Vagina (tissue), 2 donors: Measurements from ENCODE around the gene VPS13C. TPM values are rescaled to one million over a fixed set of nuclear protein-coding genes. Genes with fewer than 3 reads are reported as not detected.

Source experiments
- DNase-seq, 2 donors: peaks; one replicate each; pipeline ENCODE4 v3.0.0-alpha.2; 2017; ENCODE audit errors: extremely low spot score in 2 of 2
- H3K27ac ChIP-seq: fragments of 200-600 bp; sonication (generic); one replicate; pipeline ENCODE4 v1.5.1; 2019
- H3K27me3 ChIP-seq: fragments of 200-600 bp; sonication (generic); one replicate; pipeline ENCODE4 v1.5.1; 2019
- H3K36me3 ChIP-seq, 2 donors: fragments of 200-600 bp; sonication (generic); one replicate each; pipeline ENCODE4 v1.5.1; 2017 to 2019
- H3K4me1 ChIP-seq: fragments of 200-600 bp; sonication (generic); one replicate; pipeline ENCODE4 v1.5.1; 2019
- H3K4me3 ChIP-seq, 2 donors: fragments of 200-600 bp; sonication (generic); 1 replicate in 1 of 2; 2 replicates in 1 of 2; pipeline ENCODE4 v1.5.1; 2016 to 2019
- H3K9me3 ChIP-seq: fragments of 200-600 bp; sonication (generic); one replicate; pipeline ENCODE4 v1.5.1; 2019
- CTCF ChIP-seq, 3 experiments: fragments of 450-650 bp in 2 of 3; fragments of 200-600 bp in 1 of 3; sonication (generic) in 1 of 3; IDR thresholded peaks; one replicate each; pipeline ENCODE4 v1.5.1; 2017 to 2019; ENCODE audit warnings: antibody characterized with exemption in 3 of 3, mild to moderate bottlenecking in 2 of 3, moderate library complexity in 2 of 3
- POLR2A ChIP-seq, 2 donors: fragments of 450-650 bp; IDR thresholded peaks; one replicate each; pipeline ENCODE4 v1.6.1; 2017; ENCODE audit warnings: antibody characterized with exemption in 2 of 2, mild to moderate bottlenecking in 2 of 2, moderate library complexity in 2 of 2
- POLR2AphosphoS5 ChIP-seq, 2 donors: sonication (generic); formaldehyde crosslinking; IDR thresholded peaks; one replicate each; pipeline ENCODE4 v1.9.0; 2017; ENCODE audit warnings: antibody characterized with exemption in 2 of 2, mild to moderate bottlenecking in 2 of 2, low read depth in 1 of 2; ENCODE audit not compliant: insufficient read depth in 1 of 2
- intact Hi-C: fragments of 100-400 bp; cut with DNase I; formaldehyde crosslinking; loops from one replicate; pipeline ENCODE4 v1.15.1; 2023
- total RNA-seq: library from RNA; depleted of rRNA; stranded (reverse); fragments of >200 nt; gene quantifications from one replicate; pipeline ENCODE4 v1.2.3, GENCODE V29; 2016

Gene VPS13C
- total RNA-seq, 1 donor from 2014 or later: 52.5 TPM

- Histone ChIP-seq H3K9me3 (no peaks in the 10 kb centered on the region), H3K4me1 (no peaks in the 10 kb centered on the region), H3K27ac (no peak overlapping the region), H3K4me3 (no peak overlapping the region), H3K36me3 (peaks cover 0 to 16% of the 10 kb centered on the region in 2 donors), H3K27me3 (no peaks in the 10 kb centered on the region)
- DNase-seq: no peak
- intact Hi-C loops: no loop called here
- TF ChIP-seq POLR2A (IDR thresholded peaks at IDR 0.05) (no peak), CTCF (IDR thresholded peaks at IDR 0.05) (no peak), POLR2AphosphoS5 (IDR thresholded peaks at IDR 0.05; ENCODE audit: insufficient read depth in 1 of 2, low read depth in 1 of 2) (no peak)
These were observed 77.2 kb downstream of the VPS13C start for GRCh38 chr15:61983081-61983480.

DNA sequence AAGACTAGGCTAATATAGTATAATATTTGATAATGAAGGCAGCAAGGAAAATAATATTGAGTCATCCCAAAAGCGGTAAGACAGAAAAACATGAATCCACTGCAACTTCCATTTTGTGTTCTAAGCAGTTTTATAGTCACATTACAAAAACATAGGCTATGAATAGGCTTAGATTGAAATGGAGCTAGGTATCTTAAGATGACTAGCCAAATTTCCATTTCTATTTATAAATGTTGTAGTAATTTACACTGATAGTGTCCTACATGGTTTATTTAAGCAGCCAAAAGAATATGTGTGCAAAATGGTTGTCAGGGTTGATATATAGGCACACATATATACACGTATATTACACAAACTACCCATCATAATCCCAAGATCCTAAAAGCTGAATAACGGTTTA is 82.0 kb downstream of the VPS13C start:
- DNase-seq: no peak
- peaks cover 0 to 24% of the 10 kb centered on the region in 2 donors for H3K36me3 ChIP-seq
- H3K9me3 ChIP-seq: no peaks in the 10 kb centered on the region
- intact Hi-C loops: no loop called here
- no peak overlapping the region for H3K4me3 ChIP-seq
- no peak overlapping the region for H3K27ac ChIP-seq
- no peak for TF ChIP-seq POLR2AphosphoS5 (IDR thresholded peaks at IDR 0.05; ENCODE audit: insufficient read depth in 1 of 2, low read depth in 1 of 2)
- no peak for TF ChIP-seq CTCF (IDR thresholded peaks at IDR 0.05)
- H3K27me3 ChIP-seq: no peaks in the 10 kb centered on the region
- H3K4me1 ChIP-seq: no peaks in the 10 kb centered on the region

DNA sequence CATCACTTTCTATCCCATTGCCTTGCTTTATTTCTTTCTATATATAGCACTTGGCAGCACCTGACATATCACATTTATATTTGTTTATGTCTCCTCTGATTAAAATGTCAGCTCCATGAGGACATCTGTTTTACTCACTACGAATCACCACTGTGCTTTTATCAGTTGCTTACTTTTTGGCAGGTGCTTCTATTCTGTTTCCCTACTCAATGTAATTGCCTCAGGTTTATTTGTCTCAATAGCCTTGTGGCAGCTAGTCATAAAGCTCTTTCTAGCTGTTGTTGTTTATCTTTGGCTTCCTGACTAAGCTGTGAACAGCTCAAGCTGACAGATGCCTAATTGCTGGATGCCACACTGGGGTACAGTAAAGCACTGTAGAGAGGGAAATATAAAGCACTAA is 85.5 kb downstream of the VPS13C start:
- Histone ChIP-seq H3K4me1 (no peaks in the 10 kb centered on the region), H3K9me3 (no peaks in the 10 kb centered on the region), H3K27me3 (no peaks in the 10 kb centered on the region), H3K36me3 (peaks cover 0 to 29% of the 10 kb centered on the region in 2 donors), H3K27ac (no peak overlapping the region), H3K4me3 (no peak overlapping the region)
- intact Hi-C loops: no loop called here
- no peak for DNase-seq
- TF ChIP-seq POLR2AphosphoS5 (IDR thresholded peaks at IDR 0.05; ENCODE audit: insufficient read depth in 1 of 2, low read depth in 1 of 2) (no peak), POLR2A (IDR thresholded peaks at IDR 0.05) (no peak), CTCF (IDR thresholded peaks at IDR 0.05) (no peak)

DNA sequence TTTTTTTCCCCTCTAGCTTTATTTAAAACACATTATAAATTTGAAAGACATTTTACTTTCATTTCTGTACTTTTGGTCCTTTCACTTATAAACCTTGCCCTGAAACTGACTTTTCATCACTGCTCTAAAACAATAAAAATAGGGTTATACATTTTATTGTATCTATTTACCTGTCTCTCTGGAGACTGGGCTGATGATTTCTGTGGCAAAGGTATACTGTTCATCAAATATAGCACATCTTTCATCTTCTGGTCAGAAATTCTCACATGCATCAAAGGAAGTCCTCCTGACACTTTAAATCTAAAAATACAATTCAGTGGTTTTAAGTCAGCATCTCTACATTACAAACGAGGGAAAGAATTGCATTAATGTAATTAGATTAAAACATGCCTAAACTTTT is 86.1 kb downstream of the VPS13C start:
- no peak for DNase-seq
- Histone ChIP-seq H3K9me3 (no peaks in the 10 kb centered on the region), H3K4me1 (no peaks in the 10 kb centered on the region), H3K36me3 (peaks cover 0 to 29% of the 10 kb centered on the region in 2 donors), H3K27ac (no peak overlapping the region), H3K4me3 (no peak overlapping the region), H3K27me3 (no peaks in the 10 kb centered on the region)
- intact Hi-C loops: no loop called here
- TF ChIP-seq CTCF (IDR thresholded peaks at IDR 0.05) (no peak), POLR2A (IDR thresholded peaks at IDR 0.05) (no peak), POLR2AphosphoS5 (IDR thresholded peaks at IDR 0.05; ENCODE audit: insufficient read depth in 1 of 2, low read depth in 1 of 2) (no peak)

GRCh38 chr15:61951949-61952348 is 108.3 kb downstream of the VPS13C start:
- Histone ChIP-seq H3K4me3 (no peak overlapping the region), H3K27me3 (no peaks in the 10 kb centered on the region), H3K27ac (no peak overlapping the region), H3K9me3 (no peaks in the 10 kb centered on the region), H3K36me3 (peaks cover 0 to 19% of the 10 kb centered on the region in 2 donors), H3K4me1 (no peaks in the 10 kb centered on the region)
- DNase-seq: no peak
- intact Hi-C loops: no loop called here
- TF ChIP-seq POLR2A (IDR thresholded peaks at IDR 0.05) (no peak), POLR2AphosphoS5 (IDR thresholded peaks at IDR 0.05; ENCODE audit: insufficient read depth in 1 of 2, low read depth in 1 of 2) (no peak), CTCF (IDR thresholded peaks at IDR 0.05) (no peak)
